HG03378 (cell line): ENCODE measurements around the gene IPP.
"Not testable (repeated sequence)": the region's sequence is repeated elsewhere in the genome, so short reads cannot be mapped to it uniquely, and the experiment has no call there.

Source experiments
- ATAC-seq: cut with Tn5 transposase; IDR thresholded peaks from one replicate; pipeline ENCODE4 v1.9.1; 2021; ENCODE audit warnings: mild to moderate bottlenecking, moderate library complexity; ENCODE audit not compliant: unreplicated experiment

IPP gene

GRCh38 chr1:45750298-45751038, at the start of gene IPP:
Gene IPP, minus strand, starts transcription at chr1:45750653. Its CDS starts 4,242 bp downstream, at chr1:45746411.
- ATAC-seq: peak; percentile 81

- no peak for ATAC-seq
Observed at GRCh38 chr1:45796946-45797345, 46.5 kb upstream of the IPP start.

- ATAC-seq: no peak
Observed at GRCh38 chr1:45796381-45796780, 45.9 kb upstream of the IPP start.

GRCh38 chr1:45793942-45794604, 43.6 kb upstream of the IPP start:
- ATAC-seq: no peak

- ATAC-seq: no peak
Observed at GRCh38 chr1:45792744-45793143, 42.3 kb upstream of the IPP start.

GRCh38 chr1:45789601-45790000, 39.1 kb upstream of the IPP start:
- ATAC-seq: no peak

- ATAC-seq: no peak
Observed at GRCh38 chr1:45787905-45788304, 37.5 kb upstream of the IPP start.

- peak; percentile 74 for ATAC-seq
Observed at GRCh38 chr1:45785583-45785982, 35.1 kb upstream of the IPP start.

GRCh38 chr1:45775794-45776193, 25.3 kb upstream of the IPP start:
- ATAC-seq: no peak

GRCh38 chr1:45772971-45773370, 22.5 kb upstream of the IPP start:
- ATAC-seq: no peak

GRCh38 chr1:45769261-45769932, 18.9 kb upstream of the IPP start:
- no peak for ATAC-seq

GRCh38 chr1:45767035-45767434, 16.6 kb upstream of the IPP start:
- ATAC-seq: no peak

- no peak for ATAC-seq
Observed at GRCh38 chr1:45765999-45766792, 15.7 kb upstream of the IPP start.

GRCh38 chr1:45762291-45762690, 11.8 kb upstream of the IPP start:
- no peak for ATAC-seq

- ATAC-seq: no peak
Observed at GRCh38 chr1:45755697-45756096, 5.2 kb upstream of the IPP start.

GRCh38 chr1:45753248-45754037, 3.0 kb upstream of the IPP start:
- no peak for ATAC-seq

- ATAC-seq: no peak
Observed at GRCh38 chr1:45752441-45753052, 2.1 kb upstream of the IPP start.

GRCh38 chr1:45752014-45752413, 1.6 kb upstream of the IPP start:
- no peak for ATAC-seq

- ATAC-seq: not testable (repeated sequence)
Observed at GRCh38 chr1:45751039-45751838, 786 bp upstream of the IPP start.
